ENCODE results near the gene B3GAT3. TPM values are rescaled to one million over a fixed set of nuclear protein-coding genes. Genes with fewer than 3 reads are reported as not detected.

The B3GAT3 gene
- total and polyA plus RNA-seq, 10 of the 15 experiments (the other 5 are each of a cell fraction or from before 2014, with no cell fraction given), result 0.31 to 52.7 (median 29.8) TPM

- ATAC-seq, result peak; percentile 99
- intact Hi-C loops (cut with micrococcal nuclease; ENCODE audit: unreplicated experiment) (loop anchor here (2.0 kb wide), 1 partner anchor 23 kb away; no protein-coding TSS in a partner anchor), in situ Hi-C loops (cut with MboI) (no loop called here)
- H3K9me3 ChIP-seq (replicated peaks; ENCODE audit: control insufficient read depth, insufficient read depth, low read length), result no peaks in the 10 kb centered on the region
- H3K4me3 ChIP-seq, result peak within 1 kb of the TSS; percentile 98
- H3K4me1 ChIP-seq (ENCODE audit: control insufficient read depth, insufficient read depth, low read length), result peaks cover 4% of the 10 kb centered on the region; the same call in 1 of the 2 replicates
- SMC1A ChIA-PET (ENCODE audit: uncharacterized antibody, unreplicated experiment), result interaction anchor here (1.2 to 3.1 kb wide), 4 partner anchors 9 to 81 kb away, joined by 3 to 9 read pairs (median 4); partner anchors contain the start of genes C11orf98, CSKMT, HNRNPUL2 and TTC9C
- DNase-seq (ENCODE audit: low read depth, low spot score), result peak; percentile 82
- peaks cover 10 to 13% of the 10 kb centered on the region in 2 experiments; a peak in 3 of 4 replicates for H3K36me3 ChIP-seq (ENCODE audit: control insufficient read depth in 2 of 2, insufficient read depth in 2 of 2, low read length in 1 of 2)
- WGBS (ENCODE audit: insufficient coverage, insufficient replicate concordance, low lambda C conversion rate, missing lambda C conversion rate), result under 1% methylated on average over 71 of the region's 73 CpGs
- H3K27ac ChIP-seq (ENCODE audit: control insufficient read depth, insufficient read depth), result peak within 1 kb of the TSS; percentile 93
- H2AFZ ChIP-seq (ENCODE audit: control insufficient read depth, low read depth, low read length), result peak within 1 kb of the TSS; percentile 67
- POLR2A ChIA-PET, result interaction anchor here (0.5 to 14.6 kb wide), 12 partner anchors 10 to 210 kb away, joined by 3 to 295 read pairs (median 6); partner anchors contain the start of genes B3GAT3, C11orf98, CSKMT and HNRNPUL2
- H4K20me1 ChIP-seq (ENCODE audit: control insufficient read depth, insufficient read depth), result no peaks in the 10 kb centered on the region; the same call in 1 of the 2 replicates
- H3K79me2 ChIP-seq (ENCODE audit: control insufficient read depth, insufficient read depth, low read length), result peaks cover 37% of the 10 kb centered on the region
- H3K9ac ChIP-seq (ENCODE audit: control insufficient read depth, insufficient read depth, low read length), result peak within 1 kb of the TSS; percentile 98
- RAD21 ChIA-PET (ENCODE audit: unreplicated experiment), result interaction anchor here (0.6 to 1.6 kb wide), 6 partner anchors 19 to 222 kb away, joined by 3 to 9 read pairs (median 3); partner anchors contain the start of genes B3GAT3, C11orf98, CSKMT and LBHD1
- peak; percentile 74 for FAIRE-seq
- TSS peak; percentile 75 for BruUV-seq (replicated peaks)
- CTCF ChIA-PET, result interaction anchor here (0.8 to 1.6 kb wide), 4 partner anchors 19 to 55 kb away, joined by 3 to 7 read pairs (median 4); partner anchors contain the start of genes C11orf98, CSKMT and TUT1
- H3K27me3 ChIP-seq (replicated peaks in 1 of 2; ENCODE audit: control insufficient read depth in 2 of 2, insufficient read depth in 2 of 2, low read length in 1 of 2), result no peaks in the 10 kb centered on the region
- peak within 1 kb of the TSS; percentile 93 for H3K4me2 ChIP-seq (ENCODE audit: control insufficient read depth, insufficient read depth)
- no peak for TF ChIP-seq ATF2 (IDR thresholded peaks at IDR 0.05; ENCODE audit: low read length)
- no peak for TF ChIP-seq FOXK2 (IDR thresholded peaks at IDR 0.05)
- TF ChIP-seq ZNF217 (IDR thresholded peaks at IDR 0.05), result no peak
- no peak for TF ChIP-seq RCOR1 (conservative IDR thresholded peaks at IDR 0.05; ENCODE audit: low read depth, low read length)
- TF ChIP-seq USF2 (IDR thresholded peaks at IDR 0.05; ENCODE audit: borderline replicate concordance, low read depth, low read length), result no peak
- no peak; the same call in 1 of the 2 replicates for TF ChIP-seq SREBF1 (IDR thresholded peaks at IDR 0.05; ENCODE audit: low read length)
- peak; percentile 76 for TF ChIP-seq NBN (IDR thresholded peaks at IDR 0.05)
- TF ChIP-seq MLLT1 (IDR thresholded peaks at IDR 0.05), result peak; percentile 58; the same call in 1 of the 2 replicates
- no peak for TF ChIP-seq MYC (IDR thresholded peaks at IDR 0.05; ENCODE audit: insufficient read depth, insufficient read length, insufficient replicate concordance, low read length, severe bottlenecking)
- TF ChIP-seq SMC3 (IDR thresholded peaks at IDR 0.05; ENCODE audit: borderline replicate concordance, low read length), result no peak
- no peak for TF ChIP-seq TCF3 (IDR thresholded peaks at IDR 0.05; ENCODE audit: borderline replicate concordance, insufficient read depth, low read depth, low read length)
- TF ChIP-seq ZNF24 (IDR thresholded peaks at IDR 0.05), result no peak
- TF ChIP-seq BACH1 (IDR thresholded peaks at IDR 0.05; ENCODE audit: borderline replicate concordance), result no peak
Measured at GRCh38 chr11:62645946-62646824, 24.4 kb upstream of the B3GAT3 start, which contains the start of gene GANAB. Gene GANAB (minus strand): TSS chr11:62646613. CDS start chr11:62646599, 14 bp downstream.
